Measurements from ENCODE around the gene BOLA3.
A peak's percentile ranks its signal among the peaks of the same experiment; 100 is the strongest.

Gene BOLA3

DNA sequence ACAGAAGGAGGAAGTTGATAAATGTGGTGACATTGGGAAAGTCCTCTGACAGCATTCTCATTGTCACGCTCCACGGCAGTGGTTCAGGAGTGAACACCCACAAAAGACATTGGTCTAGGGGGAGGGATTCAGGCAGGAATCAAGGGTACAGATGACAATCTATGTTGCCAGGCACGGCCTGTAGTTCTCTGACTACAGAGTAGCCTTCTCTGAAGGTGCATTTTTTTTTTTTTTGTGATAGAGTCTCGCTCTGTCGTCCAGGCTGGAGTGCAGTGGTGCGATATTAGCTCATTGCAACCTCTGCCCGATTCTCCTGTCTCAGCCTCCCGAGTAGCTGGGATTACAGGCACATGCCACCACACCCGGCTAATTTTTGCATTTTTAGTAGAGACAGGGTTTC lies 38.3 kb upstream of the BOLA3 start:
- TF ChIP-seq, protein P1, sequence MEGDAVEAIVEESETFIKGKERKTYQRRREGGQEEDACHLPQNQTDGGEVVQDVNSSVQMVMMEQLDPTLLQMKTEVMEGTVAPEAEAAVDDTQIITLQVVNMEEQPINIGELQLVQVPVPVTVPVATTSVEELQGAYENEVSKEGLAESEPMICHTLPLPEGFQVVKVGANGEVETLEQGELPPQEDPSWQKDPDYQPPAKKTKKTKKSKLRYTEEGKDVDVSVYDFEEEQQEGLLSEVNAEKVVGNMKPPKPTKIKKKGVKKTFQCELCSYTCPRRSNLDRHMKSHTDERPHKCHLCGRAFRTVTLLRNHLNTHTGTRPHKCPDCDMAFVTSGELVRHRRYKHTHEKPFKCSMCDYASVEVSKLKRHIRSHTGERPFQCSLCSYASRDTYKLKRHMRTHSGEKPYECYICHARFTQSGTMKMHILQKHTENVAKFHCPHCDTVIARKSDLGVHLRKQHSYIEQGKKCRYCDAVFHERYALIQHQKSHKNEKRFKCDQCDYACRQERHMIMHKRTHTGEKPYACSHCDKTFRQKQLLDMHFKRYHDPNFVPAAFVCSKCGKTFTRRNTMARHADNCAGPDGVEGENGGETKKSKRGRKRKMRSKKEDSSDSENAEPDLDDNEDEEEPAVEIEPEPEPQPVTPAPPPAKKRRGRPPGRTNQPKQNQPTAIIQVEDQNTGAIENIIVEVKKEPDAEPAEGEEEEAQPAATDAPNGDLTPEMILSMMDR (IDR thresholded peaks at IDR 0.05; ENCODE audit: extremely low read depth, insufficient read depth, missing control alignments): no peak
- peak; percentile 69 for DNase-seq (ENCODE audit: low spot score)
- in situ Hi-C loops (cut with MboI; ENCODE audit: low pct_unique_long_range_greater_than_20kb, low sequenced_read_pairs, unreplicated experiment): no loop called here

DNA sequence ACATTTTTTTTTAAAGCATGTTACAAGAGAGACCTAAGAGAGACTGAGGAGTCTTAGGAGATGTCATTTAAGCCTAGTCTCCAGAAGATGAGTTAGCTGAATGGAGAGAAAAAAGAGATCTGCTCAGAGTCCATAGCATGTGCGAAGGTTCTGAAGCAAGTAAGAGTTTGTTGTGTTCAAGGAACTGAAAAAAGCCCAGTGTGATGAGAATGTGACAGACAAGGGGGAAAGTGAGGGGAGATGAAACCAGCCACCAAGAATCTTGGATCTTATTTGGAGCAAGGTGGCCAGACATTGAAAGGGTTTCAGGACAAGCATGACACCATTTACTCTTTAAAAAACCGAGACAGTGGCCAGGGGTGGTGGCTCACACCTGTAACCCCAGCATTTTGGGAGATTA lies 36.2 kb upstream of the BOLA3 start:
- in situ Hi-C loops (cut with MboI; ENCODE audit: low pct_unique_long_range_greater_than_20kb, low sequenced_read_pairs, unreplicated experiment): no loop called here
- TF ChIP-seq, protein P1 (IDR thresholded peaks at IDR 0.05; ENCODE audit: extremely low read depth, insufficient read depth, missing control alignments): no peak
- no peak for DNase-seq (ENCODE audit: low spot score)

DNA sequence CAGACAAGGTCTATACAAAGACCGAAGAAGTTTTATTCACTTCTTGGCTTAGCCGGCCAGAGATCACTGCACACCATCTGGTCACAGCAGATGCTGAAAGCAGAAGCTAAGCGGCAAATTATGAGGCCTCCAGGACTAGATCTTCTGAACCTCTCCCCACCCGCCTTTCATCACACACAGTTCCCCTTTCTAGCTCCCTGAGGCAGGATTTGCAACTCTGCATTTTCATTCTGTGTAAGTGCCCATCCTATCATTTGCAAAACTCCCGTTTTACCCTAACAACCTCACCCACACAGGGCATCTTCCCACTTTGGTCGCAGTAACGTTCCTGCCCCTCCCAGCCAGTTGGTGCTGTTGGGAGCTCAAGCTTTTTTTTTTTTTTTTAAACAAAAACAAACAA lies 34.0 kb upstream of the BOLA3 start:
- in situ Hi-C loops (cut with MboI; ENCODE audit: low pct_unique_long_range_greater_than_20kb, low sequenced_read_pairs, unreplicated experiment): no loop called here
- TF ChIP-seq, protein P1 (IDR thresholded peaks at IDR 0.05; ENCODE audit: extremely low read depth, insufficient read depth, missing control alignments): no peak
- DNase-seq (ENCODE audit: low spot score): peak; percentile 56

DNA sequence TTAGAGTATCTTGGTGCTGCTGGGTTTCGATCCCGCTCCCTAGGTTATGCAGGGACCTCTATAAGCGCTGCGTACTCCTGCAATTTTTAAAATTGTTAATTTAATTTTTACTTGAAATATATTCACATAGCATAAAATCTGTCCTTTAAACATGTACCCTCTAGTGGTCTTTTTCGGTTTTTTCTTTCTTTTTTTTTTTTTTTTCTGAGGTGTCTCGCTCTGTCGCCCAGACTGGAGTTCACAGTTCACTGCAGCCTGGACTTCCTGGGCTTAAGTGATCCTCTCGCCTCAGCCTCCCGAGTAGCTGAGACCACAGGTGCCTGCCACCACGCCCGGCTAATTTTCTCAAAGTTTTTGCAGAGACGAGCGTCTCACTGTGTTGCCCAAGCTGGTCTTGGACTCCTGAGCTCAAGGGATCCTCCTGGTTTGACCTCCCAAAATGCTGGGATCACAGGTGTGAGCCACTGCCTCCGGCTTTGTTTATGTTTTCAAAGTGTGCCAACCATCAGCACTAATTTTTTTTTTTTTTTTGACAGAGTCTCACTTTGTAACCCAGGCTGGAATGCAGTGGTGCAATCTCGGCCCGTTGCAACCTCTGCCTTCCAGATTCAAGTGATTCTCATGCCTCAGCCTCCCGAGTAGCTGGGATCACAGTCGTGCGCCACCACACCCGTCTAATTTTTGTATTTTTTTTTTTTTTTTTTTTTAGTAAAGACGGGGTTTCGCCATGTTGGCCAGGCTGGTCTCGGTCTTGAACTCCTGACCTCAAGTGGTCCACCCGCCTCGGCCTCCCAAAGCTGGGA lies 31.6 kb upstream of the BOLA3 start:
- no peak for DNase-seq (ENCODE audit: low spot score)
- in situ Hi-C loops (cut with MboI; ENCODE audit: low pct_unique_long_range_greater_than_20kb, low sequenced_read_pairs, unreplicated experiment): no loop called here
- TF ChIP-seq, protein P1 (IDR thresholded peaks at IDR 0.05; ENCODE audit: extremely low read depth, insufficient read depth, missing control alignments): no peak

DNA sequence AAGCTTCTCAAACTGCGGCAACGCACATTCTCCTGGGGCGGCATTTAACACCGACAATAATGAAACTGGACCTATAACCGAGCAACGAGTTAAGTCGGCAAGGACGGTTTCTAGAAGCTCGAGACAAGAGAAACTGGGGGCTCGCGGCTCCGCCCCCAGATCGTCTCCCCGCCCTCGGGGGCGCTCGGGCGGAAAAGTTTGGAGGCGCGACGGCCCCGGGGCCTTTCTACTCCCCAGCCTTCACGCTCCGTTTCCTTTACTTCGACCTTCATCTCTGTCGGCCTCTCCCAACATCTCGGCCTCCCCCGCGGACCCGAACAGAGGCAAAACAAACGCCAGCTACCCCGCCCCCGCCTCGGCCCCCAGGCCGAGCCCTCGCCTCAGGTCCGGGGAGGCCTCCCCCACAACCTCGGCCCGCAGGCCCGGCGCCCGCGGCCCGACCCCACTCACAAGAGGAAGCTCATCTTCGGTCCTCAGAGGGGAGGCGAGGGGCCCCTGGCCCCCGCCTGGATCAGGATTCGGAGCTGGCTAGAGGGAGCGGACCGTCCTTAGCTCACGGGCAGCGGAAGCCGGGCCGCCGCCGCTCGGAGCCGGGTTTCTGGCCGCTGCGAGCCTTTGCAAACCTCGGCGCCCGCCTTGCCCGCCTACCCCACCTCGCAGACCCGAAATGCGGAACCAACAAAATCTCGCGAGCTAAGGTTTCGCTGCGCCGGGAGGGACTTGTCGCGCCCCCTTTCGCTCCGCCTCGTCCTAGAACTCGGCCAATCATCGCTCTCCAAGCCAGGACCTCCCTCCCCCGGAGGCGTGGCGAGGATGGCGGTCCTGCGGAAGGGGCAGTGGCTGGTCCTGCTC lies 30.7 kb upstream of the BOLA3 start, which contains the start of gene MOB1A:
Gene MOB1A, minus strand, starts transcription at position 669 of the 852 bp plus-strand sequence. Its CDS starts 205 bp downstream, at position 464.
- in situ Hi-C loops (cut with MboI; ENCODE audit: low pct_unique_long_range_greater_than_20kb, low sequenced_read_pairs, unreplicated experiment): no loop called here
- TF ChIP-seq, protein P1 (IDR thresholded peaks at IDR 0.05; ENCODE audit: extremely low read depth, insufficient read depth, missing control alignments): no peak

DNA sequence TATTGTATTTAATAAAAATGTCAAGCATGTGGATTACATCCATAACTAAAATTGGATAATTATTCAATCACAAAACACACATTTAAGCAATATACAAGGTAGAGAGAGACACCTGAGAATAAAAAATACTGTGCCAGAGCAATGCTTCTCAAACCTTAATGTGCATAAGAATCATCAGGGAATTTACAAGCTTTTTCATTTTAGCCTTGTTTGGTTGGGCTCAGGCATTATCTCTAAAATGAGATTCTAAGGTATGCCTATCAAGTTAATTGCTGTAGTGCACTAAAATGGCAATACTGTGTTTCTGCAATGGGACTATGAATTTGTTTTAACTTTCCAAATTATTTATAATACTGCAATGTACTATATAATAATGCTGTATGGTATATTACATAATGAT lies 30.0 kb upstream of the BOLA3 start:
- in situ Hi-C loops (cut with MboI; ENCODE audit: low pct_unique_long_range_greater_than_20kb, low sequenced_read_pairs, unreplicated experiment): no loop called here
- no peak for DNase-seq (ENCODE audit: low spot score)
- TF ChIP-seq, protein P1 (IDR thresholded peaks at IDR 0.05; ENCODE audit: extremely low read depth, insufficient read depth, missing control alignments): no peak

More for the DNA sequence above, 30.7 kb upstream of the BOLA3 start, which contains the start of gene MOB1A:
- peak; percentile 94 for DNase-seq (ENCODE audit: low spot score)

Data from GM13977 (cell line).